BLaER1 treated with 17β-estradiol and CSF1 and Interleukin-3, amounts not matched to agents 10 nM and 100 nM (cell line): Measurements from ENCODE around the gene CDHR2.

ENCODE experiments used
- H3K27ac ChIP-seq, 11 experiments: shearing (Covaris generic); formaldehyde crosslinking; 2 replicates each; pipeline ENCODE4 v1.8.1; 2022
- H3K27me3 ChIP-seq, 11 experiments: shearing (Covaris generic); formaldehyde crosslinking; 2 replicates each; pipeline ENCODE4 v1.8.1; 2022
- H3K36me3 ChIP-seq, 11 experiments: shearing (Covaris generic); formaldehyde crosslinking; 2 replicates each; pipeline ENCODE4 v1.8.1; 2022
- H3K4me1 ChIP-seq, 10 experiments: shearing (Covaris generic); formaldehyde crosslinking; 2 replicates each; pipeline ENCODE4 v1.8.1; 2022
- H3K4me2 ChIP-seq, 11 experiments: shearing (Covaris generic); formaldehyde crosslinking; 2 replicates each; pipeline ENCODE4 v1.8.1; 2022
- H3K4me3 ChIP-seq, 10 experiments: shearing (Covaris generic); formaldehyde crosslinking; 2 replicates each; pipeline ENCODE4 v1.8.1; 2022
- H3K9ac ChIP-seq, 11 experiments: shearing (Covaris generic); formaldehyde crosslinking; 2 replicates each; pipeline ENCODE4 v1.8.1; 2022
- H3K9me3 ChIP-seq, 11 experiments: shearing (Covaris generic); formaldehyde crosslinking; replicated peaks in 1 of 11; 2 replicates each; pipeline ENCODE4 v1.8.1; 2022
- H4K20me1 ChIP-seq, 11 experiments: shearing (Covaris generic); formaldehyde crosslinking; 2 replicates each; pipeline ENCODE4 v1.8.1; 2022
- Cebpa-rat ChIP-seq, 11 experiments: shearing (Covaris generic); IDR thresholded peaks; 2 replicates each; pipeline ENCODE4 v1.8.1; 2022

The CDHR2 gene

GRCh38 chr5:176560364-176560763, 11.2 kb downstream of the CDHR2 start:
- no peaks in the 10 kb centered on the region for H3K36me3 ChIP-seq
- no peaks in the 10 kb centered on the region for H4K20me1 ChIP-seq
- H3K9ac ChIP-seq = no peak overlapping the region
- H3K4me1 ChIP-seq = peaks cover 16 to 48% (median 42%) of the 10 kb centered on the region in 10 experiments
- H3K9me3 ChIP-seq = peaks cover 0 to 6% (median 0%) of the 10 kb centered on the region in 11 experiments; a peak in 2 of 22 replicates
- H3K27ac ChIP-seq = no peak overlapping the region
- no peak for TF ChIP-seq Cebpa-rat (IDR thresholded peaks at IDR 0.05)
- no peak overlapping the region for H3K4me3 ChIP-seq
- peak overlapping the region in 10 of 11 experiments; percentile 6 to 57 (median 44); a peak in 18 of 22 replicates for H3K4me2 ChIP-seq
- no peaks in the 10 kb centered on the region for H3K27me3 ChIP-seq

GRCh38 chr5:176561259-176561658, 12.1 kb downstream of the CDHR2 start:
- no peaks in the 10 kb centered on the region for H3K27me3 ChIP-seq
- no peak overlapping the region for H3K27ac ChIP-seq
- H4K20me1 ChIP-seq = no peaks in the 10 kb centered on the region
- H3K9me3 ChIP-seq = peaks cover 0 to 6% (median 0%) of the 10 kb centered on the region in 11 experiments; a peak in 4 of 22 replicates
- H3K4me2 ChIP-seq = no peak overlapping the region
- peaks cover 9 to 39% (median 33%) of the 10 kb centered on the region in 10 experiments for H3K4me1 ChIP-seq
- TF ChIP-seq Cebpa-rat (IDR thresholded peaks at IDR 0.05) = no peak
- H3K36me3 ChIP-seq = no peaks in the 10 kb centered on the region
- H3K4me3 ChIP-seq = no peak overlapping the region
- H3K9ac ChIP-seq = no peak overlapping the region

GRCh38 chr5:176562189-176562588, 13.0 kb downstream of the CDHR2 start:
- peaks cover 6 to 30% (median 25%) of the 10 kb centered on the region in 10 experiments for H3K4me1 ChIP-seq
- peaks cover 0 to 16% (median 7%) of the 10 kb centered on the region in 11 experiments; a peak in 10 of 22 replicates for H3K9me3 ChIP-seq
- H3K36me3 ChIP-seq = no peaks in the 10 kb centered on the region
- H3K27me3 ChIP-seq = no peaks in the 10 kb centered on the region
- no peak overlapping the region for H3K4me3 ChIP-seq
- H3K4me2 ChIP-seq = no peak overlapping the region
- no peaks in the 10 kb centered on the region for H4K20me1 ChIP-seq
- no peak overlapping the region for H3K27ac ChIP-seq
- TF ChIP-seq Cebpa-rat (IDR thresholded peaks at IDR 0.05) = no peak
- H3K9ac ChIP-seq = no peak overlapping the region

GRCh38 chr5:176564002-176564401, 14.9 kb downstream of the CDHR2 start:
- Histone ChIP-seq H3K9me3 (peaks cover 0 to 11% (median 5%) of the 10 kb centered on the region in 11 experiments; a peak in 10 of 22 replicates), H4K20me1 (no peaks in the 10 kb centered on the region), H3K27me3 (no peaks in the 10 kb centered on the region), H3K4me3 (no peak overlapping the region), H3K4me1 (peaks cover 0 to 20% (median 17%) of the 10 kb centered on the region in 10 experiments; a peak in 17 of 20 replicates), H3K27ac (no peak overlapping the region), H3K9ac (no peak overlapping the region), H3K4me2 (no peak overlapping the region), H3K36me3 (no peaks in the 10 kb centered on the region)
- no peak for TF ChIP-seq Cebpa-rat (IDR thresholded peaks at IDR 0.05)

- Histone ChIP-seq H3K27ac (no peak overlapping the region), H3K27me3 (no peaks in the 10 kb centered on the region), H3K36me3 (no peaks in the 10 kb centered on the region), H3K9ac (no peak overlapping the region), H3K4me1 (peaks cover 0 to 3% (median 2%) of the 10 kb centered on the region in 10 experiments; a peak in 13 of 20 replicates), H4K20me1 (no peaks in the 10 kb centered on the region), H3K4me2 (no peak overlapping the region), H3K4me3 (no peak overlapping the region), H3K9me3 (peaks cover 0 to 10% (median 4%) of the 10 kb centered on the region in 11 experiments; a peak in 9 of 22 replicates)
- TF ChIP-seq Cebpa-rat (IDR thresholded peaks at IDR 0.05) = no peak
Measured at GRCh38 chr5:176565760-176566288, 16.7 kb downstream of the CDHR2 start.

GRCh38 chr5:176568657-176569056, 19.5 kb downstream of the CDHR2 start:
- no peaks in the 10 kb centered on the region for H3K36me3 ChIP-seq
- H3K9ac ChIP-seq = no peak overlapping the region
- peaks cover 0 to 10% (median 4%) of the 10 kb centered on the region in 11 experiments; a peak in 9 of 22 replicates for H3K9me3 ChIP-seq
- H3K27me3 ChIP-seq = no peaks in the 10 kb centered on the region
- H3K4me1 ChIP-seq = peaks cover 0 to 6% (median 0%) of the 10 kb centered on the region in 10 experiments; a peak in 5 of 20 replicates
- TF ChIP-seq Cebpa-rat (IDR thresholded peaks at IDR 0.05) = no peak
- no peaks in the 10 kb centered on the region for H4K20me1 ChIP-seq
- H3K4me2 ChIP-seq = no peak overlapping the region
- H3K27ac ChIP-seq = no peak overlapping the region
- H3K4me3 ChIP-seq = no peak overlapping the region

GRCh38 chr5:176570044-176570443, 20.9 kb downstream of the CDHR2 start:
- no peak for TF ChIP-seq Cebpa-rat (IDR thresholded peaks at IDR 0.05)
- H3K4me2 ChIP-seq = no peak overlapping the region
- peaks cover 0 to 7% (median 2%) of the 10 kb centered on the region in 10 experiments; a peak in 5 of 20 replicates for H3K4me1 ChIP-seq
- no peaks in the 10 kb centered on the region for H3K27me3 ChIP-seq
- H3K27ac ChIP-seq = no peak overlapping the region
- no peak overlapping the region for H3K4me3 ChIP-seq
- peaks cover 0 to 2% (median 0%) of the 10 kb centered on the region in 11 experiments; a peak in 1 of 22 replicates for H4K20me1 ChIP-seq
- H3K9ac ChIP-seq = no peak overlapping the region
- no peaks in the 10 kb centered on the region for H3K36me3 ChIP-seq
- H3K9me3 ChIP-seq = peaks cover 0 to 10% (median 4%) of the 10 kb centered on the region in 11 experiments; a peak in 9 of 22 replicates

GRCh38 chr5:176573564-176574296, 24.6 kb downstream of the CDHR2 start:
- Histone ChIP-seq H3K27me3 (no peaks in the 10 kb centered on the region), H3K4me3 (no peak overlapping the region), H3K4me2 (no peak overlapping the region), H3K27ac (no peak overlapping the region), H4K20me1 (peaks cover 0 to 8% (median 0%) of the 10 kb centered on the region in 11 experiments; a peak in 1 of 22 replicates), H3K9ac (no peak overlapping the region), H3K9me3 (no peaks in the 10 kb centered on the region), H3K4me1 (peaks cover 0 to 24% (median 15%) of the 10 kb centered on the region in 10 experiments; a peak in 12 of 20 replicates), H3K36me3 (no peaks in the 10 kb centered on the region)
- no peak for TF ChIP-seq Cebpa-rat (IDR thresholded peaks at IDR 0.05)

GRCh38 chr5:176574297-176574591, 25.1 kb downstream of the CDHR2 start:
- Histone ChIP-seq H3K27me3 (no peaks in the 10 kb centered on the region), H3K4me3 (no peak overlapping the region), H3K4me2 (no peak overlapping the region)

More at GRCh38 chr5:176574297-176574591, 25.1 kb downstream of the CDHR2 start:
- Histone ChIP-seq H3K36me3 (no peaks in the 10 kb centered on the region), H3K9me3 (no peaks in the 10 kb centered on the region), H4K20me1 (peaks cover 0 to 8% (median 0%) of the 10 kb centered on the region in 11 experiments; a peak in 1 of 22 replicates), H3K9ac (no peak overlapping the region), H3K27ac (no peak overlapping the region), H3K4me1 (peaks cover 0 to 24% (median 15%) of the 10 kb centered on the region in 10 experiments; a peak in 12 of 20 replicates)
- no peak for TF ChIP-seq Cebpa-rat (IDR thresholded peaks at IDR 0.05)
